HUES48 (cell line): Measurements from ENCODE around the gene REG4.
"Not testable (repeated sequence)": the region's sequence is repeated elsewhere in the genome, so short reads cannot be mapped to it uniquely, and the experiment has no call there.

Experiments used
- H3K27ac ChIP-seq: one replicate; pipeline ENCODE4 v1.7.0; 2013; ENCODE audit warnings: low read depth, low read length, inconsistent platforms
- H3K27me3 ChIP-seq: 2 replicates; pipeline ENCODE4 v1.6.1; 2013; ENCODE audit warnings: mild to moderate bottlenecking, low read length; ENCODE audit not compliant: control insufficient read depth, insufficient read depth
- H3K36me3 ChIP-seq: 2 replicates; pipeline ENCODE4 v1.6.1; 2013; ENCODE audit warnings: low read length; ENCODE audit not compliant: control insufficient read depth, insufficient read depth
- H3K4me1 ChIP-seq: 2 replicates; pipeline ENCODE4 v1.6.1; 2013; ENCODE audit warnings: mild to moderate bottlenecking, low read length; ENCODE audit not compliant: control insufficient read depth, insufficient read depth
- H3K4me3 ChIP-seq: 2 replicates; pipeline ENCODE4 v1.5.1; 2013; ENCODE audit warnings: mild to moderate bottlenecking, low read depth, low read length
- H3K9ac ChIP-seq: 2 replicates; pipeline ENCODE4 v1.6.1; 2013; ENCODE audit warnings: mild to moderate bottlenecking, low read depth, low read length, moderate library complexity
- H3K9me3 ChIP-seq: 2 replicates; pipeline ENCODE4 v1.6.1; 2013; ENCODE audit warnings: low read length; ENCODE audit not compliant: control insufficient read depth, insufficient read depth

REG4 gene

GRCh38 chr1:119811387-119811786 lies at the start of gene REG4:
Gene REG4 (minus strand): TSS chr1:119811460. CDS start chr1:119808769, 2,691 bp downstream.
- Histone ChIP-seq H3K9me3 (no peaks in the 10 kb centered on the region), H3K27ac (no peak within 1 kb of the TSS), H3K9ac (no peak within 1 kb of the TSS), H3K4me1 (no peaks in the 10 kb centered on the region), H3K36me3 (no peaks in the 10 kb centered on the region), H3K4me3 (no peak within 1 kb of the TSS), H3K27me3 (no peaks in the 10 kb centered on the region; the same call in 1 of the 2 replicates)

DNA sequence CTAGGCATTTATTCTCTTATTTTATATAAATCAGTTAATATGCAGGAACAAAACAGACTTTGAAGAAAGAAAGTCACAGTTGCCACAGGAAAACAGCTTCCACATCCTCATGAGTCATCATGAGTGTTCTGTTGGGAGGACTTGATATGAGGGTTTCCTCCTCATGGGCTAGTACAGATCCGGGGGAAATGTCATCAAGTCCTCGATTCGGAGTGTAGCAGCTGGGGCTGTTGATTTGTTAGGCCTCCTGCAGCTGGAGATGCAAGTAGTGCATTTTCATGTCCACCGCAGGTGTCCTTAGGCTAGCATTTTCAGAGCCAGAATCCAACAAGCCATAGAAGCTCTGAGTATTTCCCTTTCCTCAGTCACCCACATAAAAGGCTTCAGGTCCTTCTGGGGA lies 48.4 kb upstream of the REG4 start:
- no peak overlapping the region for H3K9ac ChIP-seq
- H3K36me3 ChIP-seq: no peaks in the 10 kb centered on the region
- no peaks in the 10 kb centered on the region for H3K9me3 ChIP-seq
- no peak overlapping the region for H3K27ac ChIP-seq
- H3K4me3 ChIP-seq: no peak overlapping the region
- H3K4me1 ChIP-seq: no peaks in the 10 kb centered on the region; the same call in 1 of the 2 replicates
- H3K27me3 ChIP-seq: no peaks in the 10 kb centered on the region

- not testable (repeated sequence) for H3K36me3 ChIP-seq, H3K27ac ChIP-seq, H3K9ac ChIP-seq, H3K4me3 ChIP-seq, H3K9me3 ChIP-seq, H3K27me3 ChIP-seq, H3K4me1 ChIP-seq
Observed at GRCh38 chr1:119858556-119859214, 47.4 kb upstream of the REG4 start.

DNA sequence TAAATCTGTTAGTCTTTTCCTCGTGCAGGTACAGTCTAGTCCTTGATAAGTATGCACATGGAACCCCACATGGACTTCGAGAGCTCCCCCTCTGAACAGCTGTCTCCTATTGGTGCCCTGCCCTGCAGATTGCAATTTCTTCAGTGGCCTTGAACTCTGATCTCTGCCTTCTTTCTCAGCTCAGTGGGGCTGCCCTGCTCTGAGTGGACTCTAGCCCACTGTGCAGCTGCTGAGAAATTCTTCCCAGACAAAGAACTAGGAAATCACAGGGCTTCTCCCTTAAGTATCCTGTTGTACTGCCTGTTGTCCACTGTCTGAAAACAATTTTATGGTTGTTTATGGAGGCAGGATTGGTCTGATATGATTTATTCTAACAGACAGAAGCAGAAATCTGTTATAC lies 46.9 kb upstream of the REG4 start:
- no peaks in the 10 kb centered on the region for H3K9me3 ChIP-seq
- no peak overlapping the region for H3K4me3 ChIP-seq
- H3K27me3 ChIP-seq: no peaks in the 10 kb centered on the region
- H3K4me1 ChIP-seq: no peaks in the 10 kb centered on the region; the same call in 1 of the 2 replicates
- H3K9ac ChIP-seq: no peak overlapping the region
- H3K27ac ChIP-seq: no peak overlapping the region
- H3K36me3 ChIP-seq: no peaks in the 10 kb centered on the region

GRCh38 chr1:119853155-119853554 lies 41.9 kb upstream of the REG4 start:
- H3K9ac ChIP-seq: no peak overlapping the region
- no peaks in the 10 kb centered on the region for H3K9me3 ChIP-seq
- H3K27ac ChIP-seq: no peak overlapping the region
- H3K4me3 ChIP-seq: no peak overlapping the region
- H3K36me3 ChIP-seq: no peaks in the 10 kb centered on the region
- H3K4me1 ChIP-seq: no peaks in the 10 kb centered on the region
- H3K27me3 ChIP-seq: no peaks in the 10 kb centered on the region

GRCh38 chr1:119844206-119844605 lies 32.9 kb upstream of the REG4 start:
- H3K27ac ChIP-seq, H3K36me3 ChIP-seq, H3K4me3 ChIP-seq, H3K9ac ChIP-seq, H3K4me1 ChIP-seq, H3K9me3 ChIP-seq, H3K27me3 ChIP-seq: not testable (repeated sequence)

DNA sequence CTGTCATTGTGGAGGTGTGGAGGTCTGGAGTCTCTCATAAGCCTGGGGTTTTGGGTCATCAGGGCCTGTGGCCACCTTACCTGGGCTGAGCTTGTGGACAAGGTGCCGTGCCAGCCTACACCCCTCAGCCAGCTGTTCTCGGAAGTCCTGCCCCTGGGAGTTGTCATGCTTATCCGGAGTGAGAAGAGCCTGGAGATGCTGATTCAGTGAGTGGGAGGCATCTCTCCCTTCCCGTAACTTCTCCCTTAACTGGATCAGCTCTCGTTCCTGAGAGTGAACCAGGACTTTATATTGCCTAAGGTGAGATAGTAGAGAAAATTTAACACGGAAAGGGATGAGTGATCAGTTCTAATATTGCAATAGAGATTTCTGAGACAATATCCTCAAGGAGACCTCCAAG lies 30.0 kb upstream of the REG4 start:
- H3K36me3 ChIP-seq: no peaks in the 10 kb centered on the region
- no peaks in the 10 kb centered on the region for H3K4me1 ChIP-seq
- H3K27ac ChIP-seq: no peak overlapping the region
- no peak overlapping the region for H3K9ac ChIP-seq
- H3K9me3 ChIP-seq: no peaks in the 10 kb centered on the region
- H3K4me3 ChIP-seq: no peak overlapping the region
- H3K27me3 ChIP-seq: no peaks in the 10 kb centered on the region

- Histone ChIP-seq H3K27me3 (no peaks in the 10 kb centered on the region), H3K36me3 (no peaks in the 10 kb centered on the region), H3K9ac (no peak overlapping the region), H3K9me3 (no peaks in the 10 kb centered on the region), H3K4me1 (no peaks in the 10 kb centered on the region), H3K4me3 (no peak overlapping the region), H3K27ac (no peak overlapping the region)
Observed at GRCh38 chr1:119840745-119841144, 29.5 kb upstream of the REG4 start.

DNA sequence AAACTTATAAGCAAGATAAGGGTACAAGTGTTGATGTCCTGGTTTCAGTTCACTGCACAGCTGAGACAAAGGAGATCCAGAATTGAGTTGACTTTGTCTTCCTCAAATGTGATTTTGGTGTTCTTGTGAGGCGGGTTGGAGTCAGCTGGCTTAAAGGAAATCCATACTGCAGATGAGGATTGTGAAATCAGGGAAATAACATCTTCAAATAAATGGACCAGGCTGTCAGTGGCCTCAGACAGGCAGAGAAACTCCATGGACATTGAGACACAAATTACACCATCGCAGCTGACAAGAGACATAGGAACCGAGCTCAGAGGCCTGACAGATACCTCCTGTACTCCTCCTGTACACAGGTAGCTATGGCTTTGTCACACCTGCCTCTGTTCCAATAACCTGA lies 27.0 kb upstream of the REG4 start:
- no peaks in the 10 kb centered on the region for H3K4me1 ChIP-seq
- H3K36me3 ChIP-seq: no peaks in the 10 kb centered on the region
- no peak overlapping the region for H3K4me3 ChIP-seq
- H3K9me3 ChIP-seq: no peaks in the 10 kb centered on the region
- no peak overlapping the region for H3K9ac ChIP-seq
- H3K27ac ChIP-seq: no peak overlapping the region
- H3K27me3 ChIP-seq: no peaks in the 10 kb centered on the region

- Histone ChIP-seq H3K27ac (no peak overlapping the region), H3K9ac (no peak overlapping the region), H3K4me1 (no peaks in the 10 kb centered on the region), H3K4me3 (no peak overlapping the region), H3K36me3 (no peaks in the 10 kb centered on the region), H3K9me3 (no peaks in the 10 kb centered on the region), H3K27me3 (no peaks in the 10 kb centered on the region)
Observed at GRCh38 chr1:119834990-119835389, 23.7 kb upstream of the REG4 start.

GRCh38 chr1:119831027-119831426 lies 19.8 kb upstream of the REG4 start:
- H3K9ac ChIP-seq: no peak overlapping the region
- no peak overlapping the region for H3K27ac ChIP-seq
- H3K9me3 ChIP-seq: no peaks in the 10 kb centered on the region
- no peaks in the 10 kb centered on the region for H3K27me3 ChIP-seq
- no peaks in the 10 kb centered on the region for H3K4me1 ChIP-seq
- H3K36me3 ChIP-seq: no peaks in the 10 kb centered on the region
- H3K4me3 ChIP-seq: no peak overlapping the region
